Measurements from ENCODE around the gene GABBR2.

DNA sequence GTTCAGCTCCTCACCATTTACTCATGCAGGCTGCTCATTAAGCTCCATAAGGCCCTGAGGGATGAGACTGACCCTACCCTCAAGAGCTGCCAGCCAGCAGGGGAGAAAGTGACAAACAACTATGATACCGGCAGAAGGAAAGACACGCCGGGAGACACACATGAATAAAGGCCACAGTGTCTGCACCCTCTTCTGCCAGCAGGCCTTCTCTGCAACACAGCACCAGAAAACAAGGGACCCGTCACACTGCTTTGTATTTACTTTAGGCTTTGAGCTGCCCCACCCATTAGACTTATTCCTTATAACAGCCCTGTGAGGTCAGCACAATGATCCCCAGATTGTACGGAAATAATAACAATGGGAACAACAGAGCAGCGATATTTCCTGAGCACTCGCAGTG lies 7.2 kb downstream of the GABBR2 start:
- TF ChIP-seq TAF1 (IDR thresholded peaks at IDR 0.05; ENCODE audit: borderline replicate concordance, low read depth, low read length) (no peak), POLR2A (IDR thresholded peaks at IDR 0.05; ENCODE audit: low read depth, low read length) (no peak), POLR2AphosphoS5 (IDR thresholded peaks at IDR 0.05; ENCODE audit: low read depth, low read length) (no peak)

All from GM12892 (cell line).